SW 1271 (cell line): ENCODE results near the gene MEGF6.

Source experiments
- DNase-seq, 2 experiments: peaks; one replicate each; lab custom pipeline; 2025; lab: John Stamatoyannopoulos, UW

Gene MEGF6

GRCh38 chr1:3521426-3521825 lies 89.9 kb downstream of the MEGF6 start:
- no peak for DNase-seq

GRCh38 chr1:3520419-3521378 lies 90.6 kb downstream of the MEGF6 start:
- no peak for DNase-seq

GRCh38 chr1:3519301-3519885 lies 91.9 kb downstream of the MEGF6 start:
- no peak for DNase-seq

- DNase-seq, result no peak
These were observed 92.6 kb downstream of the MEGF6 start for GRCh38 chr1:3518756-3519155.

- no peak for DNase-seq
These were observed 93.1 kb downstream of the MEGF6 start for GRCh38 chr1:3518256-3518655.

GRCh38 chr1:3516911-3517675 lies 94.2 kb downstream of the MEGF6 start:
- DNase-seq, result no peak

- no peak for DNase-seq
These were observed 94.8 kb downstream of the MEGF6 start for GRCh38 chr1:3516481-3516869.

GRCh38 chr1:3515774-3516480 lies 95.4 kb downstream of the MEGF6 start:
- no peak for DNase-seq

GRCh38 chr1:3515272-3515671 lies 96.0 kb downstream of the MEGF6 start:
- no peak for DNase-seq

GRCh38 chr1:3514404-3514803 lies 96.9 kb downstream of the MEGF6 start:
- DNase-seq, result no peak

- DNase-seq, result no peak
These were observed 99.5 kb downstream of the MEGF6 start for GRCh38 chr1:3511856-3512255.

- DNase-seq, result no peak
These were observed 100.0 kb downstream of the MEGF6 start for GRCh38 chr1:3511306-3511705.

- no peak for DNase-seq
These were observed 100.4 kb downstream of the MEGF6 start for GRCh38 chr1:3510956-3511250.

- DNase-seq, result no peak
These were observed 101.0 kb downstream of the MEGF6 start for GRCh38 chr1:3510136-3510955.

GRCh38 chr1:3509721-3510120 lies 101.6 kb downstream of the MEGF6 start:
- DNase-seq, result no peak

- DNase-seq, result no peak
These were observed 102.4 kb downstream of the MEGF6 start for GRCh38 chr1:3508757-3509415.

- no peak for DNase-seq
These were observed 103.6 kb downstream of the MEGF6 start for GRCh38 chr1:3507636-3508275.

GRCh38 chr1:3506943-3507342 lies 104.4 kb downstream of the MEGF6 start:
- DNase-seq, result no peak

- no peak for DNase-seq
These were observed 105.3 kb downstream of the MEGF6 start for GRCh38 chr1:3506041-3506440.

- no peak for DNase-seq
These were observed 106.1 kb downstream of the MEGF6 start for GRCh38 chr1:3505161-3505560.

GRCh38 chr1:3504822-3505153 lies 106.5 kb downstream of the MEGF6 start:
- no peak for DNase-seq
